Heart right ventricle (tissue), 16 donors: ENCODE measurements around the gene UNC79. TPM values are rescaled to one million over a fixed set of nuclear protein-coding genes. Genes with fewer than 3 reads are reported as not detected.

Experiments
- ATAC-seq, 8 donors: fragments of 200-7000 bp; cut with Tn5 transposase; one replicate each; pipeline ENCODE4 v1.9.1; 2020; ENCODE audit warnings: mild to moderate bottlenecking in 8 of 8, moderate library complexity in 8 of 8, moderate number of reproducible peaks in 1 of 8
- DNase-seq, 2 donors: peaks; one replicate each; pipeline ENCODE4 v3.0.0-alpha.2; 2020
- H3K27ac ChIP-seq, 10 donors: fragments of 200-600 bp; sonication (generic) in 2 of 10; one replicate each; pipeline versions ENCODE4 v1.5.0 to v1.8.0; 2020 to 2022; ENCODE audit warnings: mild to moderate bottlenecking in 3 of 10
- H3K27me3 ChIP-seq, 7 donors: fragments of 200-600 bp; one replicate each; pipeline ENCODE4 v1.8.0; 2021 to 2022; ENCODE audit warnings: mild to moderate bottlenecking in 2 of 7
- H3K36me3 ChIP-seq, 9 donors: fragments of 200-600 bp; sonication (generic) in 1 of 9; one replicate each; pipeline versions ENCODE4 v1.5.0 to v1.8.0; 2020 to 2022; ENCODE audit warnings: mild to moderate bottlenecking in 2 of 9
- H3K4me1 ChIP-seq, 9 donors: fragments of 200-600 bp; sonication (generic) in 1 of 9; one replicate each; pipeline versions ENCODE4 v1.5.0 to v1.8.0; 2020 to 2022; ENCODE audit warnings: mild to moderate bottlenecking in 4 of 9
- H3K4me3 ChIP-seq, 10 donors: fragments of 200-600 bp; sonication (generic) in 2 of 10; one replicate each; pipeline versions ENCODE4 v1.5.0 to v1.8.0; 2020 to 2022; ENCODE audit warnings: mild to moderate bottlenecking in 7 of 10, moderate library complexity in 2 of 10
- H3K9me3 ChIP-seq, 11 donors: fragments of 200-600 bp in 10 of 11; sonication (generic) in 2 of 11; one replicate each; pipeline versions ENCODE4 v1.5.0 to v1.8.0; 2013 to 2022; ENCODE audit warnings: mild to moderate bottlenecking in 2 of 11, control low read depth in 1 of 11, moderate library complexity in 1 of 11
- CTCF ChIP-seq, 9 donors: fragments of 200-600 bp; sonication (generic) in 2 of 9; IDR thresholded peaks; one replicate each; pipeline versions ENCODE4 v1.5.0 to v1.8.0; 2021 to 2022; ENCODE audit warnings: antibody characterized with exemption in 9 of 9, mild to moderate bottlenecking in 5 of 9, moderate library complexity in 1 of 9
- WGBS, 2 donors: extraction: QIAGEN DNeasy Blood & Tissue Kit; methylation state at CpG; one replicate each; pipeline ENCODE4 v1.1.7; 2013; ENCODE audit warnings: inconsistent platforms in 1 of 2; 5-methylcytosine and 5-hydroxymethylcytosine counted together
- intact Hi-C, 10 donors: fragments of 100-400 bp; cut with DNase I; formaldehyde crosslinking; loops; one replicate each; pipeline versions ENCODE4 v1.11.1 to v1.14.2; 2022
- polyA plus RNA-seq, 2 donors: library from polyadenylated mRNA; stranded (reverse); fragments of 200-250 nt; gene quantifications; one replicate each; pipeline ENCODE4 v1.2.3, GENCODE V29; 2013
- total RNA-seq, 10 donors: library from RNA; stranded (reverse); fragmentation: NEBNext Ultra II Directional in 3 of 10; extraction: Animal tissue kit (Norgen Biotek cat#: 25700) in 3 of 10; gene quantifications; one replicate each; pipeline versions ENCODE4 v1.2.1 to v1.2.4, GENCODE V29; 2021 to 2023
- donor health status: Arrhythmogenic right ventricular cardiomyopathy.
- donor health status: ischemic (EF 13 %, LVEDD 7.1; RV severe dilation, severe dysfunction).
- donor health status: healthy with polysubstance abuse.
- donor health status: DM: no; HTN: yes; CAD: no.
- donor health status: DM: no; HTN: no; CAD: no.
- donor health status: ischemic (EF 25% LVEDD 6.9; RV normal size, moderate dysfunction).
- donor health status: ischemic (EF 25% LVEDD 5.7; RV mildly dilated, moderate dysfunction).
- donor health status: healthy.
- donor health status: DM: yes; HTN: yes; CAD: no.
- donor health status: Ischemic cardiomyopathy.
- donor health status: ischemic (EF 35%, LVEDD 5.7; RV mildly dilated, moderate dysfunction).
- donor health status: nonischemic (EF 11% LVEDD 7.7; RV severe dilation, severe dysfunction).
- donor health status: DM: yes; HTN: yes; CAD: no.
- donor health status: PGD.
- donor health status: ischemic (EF 29% LVEDD 5.4; RV normal size, mild dysfunction).
- donor health status: nonischemic (EF 23%, LVEDD 6.1; RV moderate dilation, normal function).

Gene UNC79
- total and polyA plus RNA-seq, 12 donors: 0.01 to 0.89 (median 0.40) TPM

DNA sequence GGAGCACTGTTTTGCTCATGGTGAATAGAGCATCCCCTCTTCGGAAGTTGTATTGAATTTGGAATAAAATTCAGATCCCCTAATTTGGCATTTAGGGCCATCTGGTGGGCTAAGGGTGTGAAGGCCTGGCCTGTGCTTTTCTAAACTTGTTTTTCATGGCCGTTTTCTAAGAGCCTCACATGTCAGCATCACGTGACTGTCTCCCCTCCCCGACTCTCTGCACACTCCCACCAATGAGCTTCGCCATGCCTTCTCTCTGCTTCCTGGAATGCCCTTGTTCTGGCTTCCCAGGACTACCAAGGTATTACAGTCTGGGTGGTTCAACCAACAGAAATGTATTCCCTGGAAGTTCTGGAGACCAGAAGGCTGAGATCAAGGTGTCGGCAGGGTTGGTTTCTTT lies 272.2 kb downstream of the UNC79 start:
- ATAC-seq (no peak), DNase-seq (no peak)
- no peak overlapping the region for H3K4me3 ChIP-seq
- H3K27me3 ChIP-seq: peaks cover 0 to 2% (median 0%) of the 10 kb centered on the region in 7 donors
- H3K36me3 ChIP-seq: no peaks in the 10 kb centered on the region
- H3K27ac ChIP-seq: no peak overlapping the region
- peaks cover 0 to 32% (median 7%) of the 10 kb centered on the region in 11 donors for H3K9me3 ChIP-seq
- H3K4me1 ChIP-seq: no peaks in the 10 kb centered on the region
- intact Hi-C loops: loop anchor here in 1 of 10 donors (10.0 kb wide), 1 partner anchor 72 kb away; no protein-coding TSS in a partner anchor
- TF ChIP-seq CTCF (IDR thresholded peaks at IDR 0.05): no peak
- WGBS, 2 donors: 80 to 85% methylated on average over 6 of the region's 6 CpGs

- no peak for ATAC-seq
- Histone ChIP-seq H3K9me3 (peaks cover 0 to 22% (median 5%) of the 10 kb centered on the region in 11 donors), H3K27me3 (peaks cover 0 to 2% (median 0%) of the 10 kb centered on the region in 7 donors), H3K27ac (no peak overlapping the region), H3K4me1 (no peaks in the 10 kb centered on the region), H3K4me3 (no peak overlapping the region), H3K36me3 (no peaks in the 10 kb centered on the region)
- no peak for TF ChIP-seq CTCF (IDR thresholded peaks at IDR 0.05)
- intact Hi-C loops: loop anchor here in 1 of 10 donors (10.0 kb wide), 1 partner anchor 71 kb away; no protein-coding TSS in a partner anchor
- WGBS, 2 donors: 87 to 93% methylated on average over 6 of the region's 6 CpGs
- no peak for DNase-seq
Measured at GRCh38 chr14:93703941-93704340, 273.2 kb downstream of the UNC79 start.

GRCh38 chr14:93705513-93706156 lies 274.9 kb downstream of the UNC79 start:
- peaks cover 0 to 2% (median 0%) of the 10 kb centered on the region in 7 donors for H3K27me3 ChIP-seq
- no peaks in the 10 kb centered on the region for H3K36me3 ChIP-seq
- DNase-seq (no peak), ATAC-seq (no peak)
- 85 to 91% methylated on average over 15 of the region's 15 CpGs for WGBS, 2 donors
- no peaks in the 10 kb centered on the region for H3K4me1 ChIP-seq
- peaks cover 0 to 5% (median 0%) of the 10 kb centered on the region in 11 donors for H3K9me3 ChIP-seq
- intact Hi-C loops: loop anchor here in 1 of 10 donors (10.0 kb wide), 1 partner anchor 69 kb away; no protein-coding TSS in a partner anchor
- no peak for TF ChIP-seq CTCF (IDR thresholded peaks at IDR 0.05)
- no peak overlapping the region for H3K27ac ChIP-seq
- no peak overlapping the region for H3K4me3 ChIP-seq

DNA sequence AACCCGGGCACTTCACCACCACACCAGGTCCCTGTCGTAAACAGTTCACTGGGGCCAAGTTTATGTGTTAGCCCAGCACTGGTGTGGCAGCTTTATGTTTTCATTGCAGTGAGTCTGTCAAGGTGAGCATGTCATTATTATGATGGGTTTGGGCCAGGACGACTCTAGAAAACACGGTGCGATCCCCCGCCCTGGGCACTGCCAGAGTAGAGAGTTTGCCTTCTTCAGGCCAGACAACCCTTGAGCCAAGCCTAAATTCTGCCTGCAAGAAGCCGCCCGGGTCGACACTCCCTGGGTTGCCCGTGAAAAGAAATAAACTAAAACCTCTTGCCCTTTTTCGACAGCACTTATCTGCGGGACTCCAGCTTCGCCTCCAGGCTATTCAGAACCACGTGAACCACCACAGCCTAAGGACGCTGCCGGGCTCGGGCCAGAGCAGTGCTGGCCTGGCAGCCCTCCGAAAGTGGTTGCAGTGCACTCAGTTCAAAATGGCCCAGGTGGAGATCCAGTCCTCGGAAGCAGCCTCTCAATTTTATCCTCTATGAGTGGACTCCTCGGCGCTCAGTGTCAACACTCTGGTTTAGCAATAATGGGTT lies 275.7 kb downstream of the UNC79 start:
- intact Hi-C loops: loop anchor here in 1 of 10 donors (10.0 kb wide), 1 partner anchor 68 kb away; no protein-coding TSS in a partner anchor
- no peaks in the 10 kb centered on the region for H3K4me1 ChIP-seq
- no peaks in the 10 kb centered on the region for H3K36me3 ChIP-seq
- no peak overlapping the region for H3K27ac ChIP-seq
- H3K4me3 ChIP-seq: no peak overlapping the region
- no peak for DNase-seq
- no peak for TF ChIP-seq CTCF (IDR thresholded peaks at IDR 0.05)
- no peaks in the 10 kb centered on the region for H3K9me3 ChIP-seq
- WGBS, 2 donors: 88% methylated on average over 21 of the region's 21 CpGs
- ATAC-seq: no peak
- no peaks in the 10 kb centered on the region for H3K27me3 ChIP-seq
